NCI-H1048 (cell line): ENCODE measurements around the gene PLIN5.

Source experiments
- DNase-seq: peaks from one replicate; lab custom pipeline; 2025; lab: John Stamatoyannopoulos, UW

The PLIN5 gene

DNA sequence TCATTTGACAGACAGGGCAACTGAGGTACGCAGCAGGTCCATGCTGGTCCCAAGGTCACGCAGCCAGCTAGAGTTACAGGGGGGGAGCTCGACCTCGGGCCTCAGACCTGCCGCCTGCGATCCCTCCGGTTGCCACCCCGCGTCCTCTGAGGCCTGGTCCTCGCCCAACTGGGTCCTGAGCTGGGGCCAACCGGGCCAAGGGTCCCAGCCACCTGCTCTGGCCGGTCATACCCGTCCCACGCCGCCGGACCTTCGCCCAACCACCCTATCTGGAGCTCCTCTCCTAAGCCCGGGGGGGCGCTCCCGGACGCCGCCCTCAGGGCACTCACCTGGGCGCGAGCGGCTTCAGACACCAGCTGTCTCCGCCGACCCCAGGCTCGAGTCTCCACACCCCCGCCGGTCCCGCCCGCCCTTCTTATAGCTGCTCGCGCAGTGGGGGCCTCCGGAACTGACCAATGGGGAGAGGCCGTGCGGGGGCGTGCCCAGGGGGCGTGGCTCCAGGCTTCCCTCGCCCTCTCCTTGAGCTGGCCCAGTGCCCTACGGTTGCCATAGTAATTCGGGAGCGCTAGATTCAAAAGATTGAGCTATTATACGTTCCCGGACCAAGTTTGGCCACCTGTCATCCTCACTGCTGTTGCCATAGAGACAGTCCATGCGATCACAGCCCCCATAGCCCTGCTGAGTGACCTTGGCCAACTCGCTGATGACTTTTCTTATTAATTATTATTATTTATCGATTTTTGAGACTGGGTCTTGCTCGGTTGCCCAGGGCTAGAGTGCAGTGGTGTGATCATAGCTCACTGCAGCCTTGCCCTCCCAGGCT lies at the start of gene PLIN5:
TSS of gene PLIN5 (minus strand) at position 389 of the 823 bp plus-strand sequence. CDS start 1,150 bp downstream, outside the sequence.
- peak; percentile 70 for DNase-seq

DNA sequence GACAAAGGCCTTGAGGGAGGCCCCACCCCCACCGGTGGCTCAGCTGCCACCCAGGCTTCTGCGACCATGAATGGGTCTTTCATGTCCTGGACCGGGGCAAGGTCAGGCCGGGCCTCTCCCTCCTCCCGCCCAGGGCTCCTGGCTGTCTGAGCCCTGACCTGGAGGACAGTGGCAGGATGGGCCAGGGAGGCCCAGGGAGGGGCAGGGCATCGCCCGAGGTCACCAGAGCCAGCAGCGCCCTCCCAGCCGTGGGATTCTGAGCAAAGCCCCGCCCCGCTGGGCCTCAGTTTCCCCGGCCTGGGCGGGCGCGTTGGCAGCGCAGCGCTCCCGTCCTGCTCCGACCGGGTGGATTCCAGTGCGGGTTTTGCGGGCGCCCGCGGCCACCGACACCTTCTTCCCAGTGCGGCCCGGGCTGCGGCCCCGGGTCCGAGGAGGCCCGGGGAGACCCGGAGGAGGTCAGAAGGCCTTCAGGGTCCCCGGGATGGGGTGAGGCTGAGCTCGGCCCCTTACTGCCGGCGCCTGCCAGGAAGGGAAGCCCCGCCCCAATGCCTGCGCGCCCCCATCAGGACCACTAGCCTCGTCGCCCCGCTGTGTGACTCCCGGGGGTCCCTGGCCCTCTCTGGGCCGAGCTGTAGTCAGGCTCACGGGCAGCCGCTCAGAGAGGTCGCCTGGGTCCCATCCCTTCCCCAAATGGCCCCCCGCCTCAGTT lies 49.1 kb upstream of the PLIN5 start:
- DNase-seq = no peak

DNA sequence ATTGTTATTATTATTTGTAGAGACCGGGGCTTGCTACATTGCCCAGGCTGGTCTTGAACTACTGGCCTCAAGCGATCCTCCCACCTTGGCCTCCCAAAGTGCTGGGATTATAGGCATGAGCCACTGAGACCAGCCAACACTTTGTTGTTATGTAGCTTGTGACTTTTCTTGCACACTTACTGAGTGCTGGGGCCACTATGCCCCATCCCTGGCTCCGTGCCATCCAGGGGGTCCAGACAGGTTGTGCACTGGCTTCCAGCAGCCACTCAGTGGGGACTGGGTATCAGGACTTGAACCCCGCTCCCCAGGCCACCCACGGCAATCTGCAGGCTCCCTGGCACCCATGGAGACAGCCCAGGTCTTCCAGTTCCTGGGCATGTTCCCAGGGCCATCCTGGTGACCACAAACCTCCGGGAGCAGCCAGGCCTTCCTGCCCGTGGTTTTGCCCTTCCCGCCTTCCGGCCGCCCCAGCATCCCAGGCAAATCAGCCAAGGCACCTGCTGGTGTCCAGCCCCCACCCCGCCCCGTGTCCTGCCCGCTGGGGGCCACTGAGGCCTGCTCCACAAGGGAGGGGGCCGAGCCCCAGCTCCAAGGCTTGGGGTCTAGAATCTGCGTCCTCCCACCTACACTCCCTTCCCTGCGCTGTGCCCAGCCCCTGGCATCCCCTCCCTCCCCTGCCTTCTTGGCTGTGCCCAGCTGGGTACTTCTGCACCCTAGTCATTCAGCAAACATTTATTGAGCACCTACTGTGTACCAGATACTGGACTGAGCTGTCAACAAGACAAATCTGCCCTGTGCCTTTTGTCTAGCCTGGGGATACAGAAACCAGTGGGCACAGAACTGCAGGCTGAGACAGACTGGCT lies 48.2 kb upstream of the PLIN5 start:
- no peak for DNase-seq

DNA sequence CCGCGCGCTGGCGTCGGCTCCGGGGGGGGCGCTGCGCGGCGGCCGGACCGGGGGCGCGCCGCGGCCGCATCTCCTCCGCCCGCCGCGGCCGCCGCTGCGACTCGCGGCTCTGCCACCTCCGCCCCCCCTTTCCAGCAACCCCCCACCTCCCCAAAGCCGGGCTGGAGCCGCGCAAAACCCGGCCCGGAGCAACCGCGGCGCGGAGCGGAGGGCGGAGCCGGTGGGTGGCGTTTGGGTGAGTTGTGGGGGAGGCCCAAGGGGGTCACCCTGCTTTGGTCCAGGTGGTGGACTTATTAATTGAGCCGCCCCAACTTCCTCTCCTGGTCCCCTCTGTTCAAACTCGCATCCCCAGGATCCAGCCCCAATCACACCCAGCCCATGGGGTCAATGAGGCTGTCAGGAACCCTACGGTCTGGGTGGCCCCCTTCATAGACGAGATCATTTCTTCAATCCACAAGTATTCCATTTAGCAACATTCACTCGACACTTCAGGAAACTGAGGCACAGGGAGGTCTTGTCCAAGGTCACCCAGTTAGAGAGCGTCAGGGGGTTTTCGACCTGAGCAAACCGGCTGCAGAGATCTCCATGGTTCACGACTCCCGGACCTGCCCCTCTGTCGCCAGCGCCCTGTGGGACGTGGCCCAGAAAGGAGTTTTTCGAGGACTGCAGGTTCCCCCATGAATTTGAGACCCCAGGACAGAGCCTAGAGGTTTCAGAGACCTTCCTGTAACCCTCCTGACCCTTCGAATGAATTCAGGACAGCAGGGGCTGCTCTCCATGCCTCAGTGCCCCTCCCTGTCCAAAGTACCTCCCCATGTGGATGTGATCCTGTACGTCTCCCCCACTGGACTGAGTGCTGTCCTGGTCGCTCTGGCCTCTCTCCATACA lies 46.9 kb upstream of the PLIN5 start:
- DNase-seq = no peak

DNA sequence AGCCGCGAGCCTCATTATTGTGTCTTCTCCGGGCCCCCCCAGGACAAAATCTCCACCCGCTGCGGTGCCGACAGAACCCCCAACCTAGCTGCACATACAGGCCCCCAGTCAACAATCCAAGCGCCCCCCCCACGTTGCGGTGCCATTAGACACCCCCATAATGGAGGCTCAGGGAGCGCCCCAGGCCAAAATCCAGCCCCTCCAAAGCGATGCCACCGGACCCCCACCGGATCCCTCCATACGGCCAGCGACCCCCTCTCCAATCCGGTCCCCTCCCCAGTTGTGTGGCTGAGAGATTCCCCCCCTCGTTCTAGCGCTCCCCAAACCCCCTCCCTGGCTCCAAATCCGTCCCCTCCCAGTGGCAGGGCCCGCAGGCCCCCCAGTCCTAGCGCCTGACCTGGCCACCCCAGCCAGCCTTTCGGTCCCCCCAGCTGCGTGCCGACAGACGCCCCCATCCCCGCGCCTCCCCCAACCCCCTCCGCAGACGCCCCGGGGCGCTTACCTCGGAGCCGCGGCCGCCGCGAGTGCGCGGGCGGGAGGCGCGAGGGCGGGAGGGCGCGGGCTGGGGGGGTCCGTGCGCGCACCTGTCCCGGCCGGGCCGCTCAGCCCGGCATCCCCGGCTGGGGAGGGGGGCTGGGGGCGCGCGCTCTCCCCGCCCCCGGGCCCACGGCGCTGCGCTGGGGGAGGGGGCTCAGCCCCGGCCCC lies 46.1 kb upstream of the PLIN5 start:
- DNase-seq = no peak

DNA sequence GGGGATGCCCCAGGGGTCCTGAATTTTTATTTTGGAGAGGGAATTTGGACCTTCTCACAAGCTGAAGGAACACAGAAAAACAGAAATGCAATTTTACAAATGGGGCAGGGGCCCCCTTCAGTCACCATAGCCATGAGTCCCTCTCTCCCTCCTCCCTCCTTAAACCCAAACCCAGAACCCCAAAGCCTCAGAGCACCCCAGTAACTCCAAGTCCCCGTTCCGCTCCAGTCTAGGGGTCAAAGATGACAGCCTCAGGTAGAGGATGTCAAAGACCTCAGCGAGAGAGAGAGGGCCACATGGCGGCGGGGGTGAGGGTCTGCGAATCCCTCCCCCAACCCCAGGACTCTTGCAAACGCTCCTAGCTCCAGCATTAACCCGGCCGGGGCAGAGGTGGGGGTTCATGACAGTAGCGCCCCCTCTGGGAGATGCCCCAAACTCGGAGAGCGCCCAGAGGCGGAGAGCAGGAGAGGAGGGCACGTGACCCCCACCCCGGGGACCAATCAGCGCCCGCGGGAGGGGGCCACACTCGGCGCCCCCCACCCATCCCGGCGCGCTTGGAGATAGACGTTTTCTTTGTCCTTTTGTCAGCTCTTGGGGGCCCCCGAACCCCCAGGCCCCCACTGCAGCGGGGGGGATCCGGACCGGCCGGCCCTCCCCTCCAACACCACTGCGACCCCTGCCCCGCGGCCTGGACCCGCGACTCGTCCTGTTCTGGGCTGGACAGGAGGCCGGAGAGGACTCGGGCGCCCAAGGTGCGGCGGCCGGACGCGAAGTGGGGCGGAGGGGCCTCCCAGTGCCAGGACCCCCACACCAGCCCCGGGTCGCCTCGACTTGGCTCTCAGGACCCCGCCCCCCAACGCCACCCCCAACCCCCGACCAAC lies 45.2 kb upstream of the PLIN5 start:
- no peak for DNase-seq

GRCh38 chr19:4579389-4579788 lies 44.4 kb upstream of the PLIN5 start:
- no peak for DNase-seq

DNA sequence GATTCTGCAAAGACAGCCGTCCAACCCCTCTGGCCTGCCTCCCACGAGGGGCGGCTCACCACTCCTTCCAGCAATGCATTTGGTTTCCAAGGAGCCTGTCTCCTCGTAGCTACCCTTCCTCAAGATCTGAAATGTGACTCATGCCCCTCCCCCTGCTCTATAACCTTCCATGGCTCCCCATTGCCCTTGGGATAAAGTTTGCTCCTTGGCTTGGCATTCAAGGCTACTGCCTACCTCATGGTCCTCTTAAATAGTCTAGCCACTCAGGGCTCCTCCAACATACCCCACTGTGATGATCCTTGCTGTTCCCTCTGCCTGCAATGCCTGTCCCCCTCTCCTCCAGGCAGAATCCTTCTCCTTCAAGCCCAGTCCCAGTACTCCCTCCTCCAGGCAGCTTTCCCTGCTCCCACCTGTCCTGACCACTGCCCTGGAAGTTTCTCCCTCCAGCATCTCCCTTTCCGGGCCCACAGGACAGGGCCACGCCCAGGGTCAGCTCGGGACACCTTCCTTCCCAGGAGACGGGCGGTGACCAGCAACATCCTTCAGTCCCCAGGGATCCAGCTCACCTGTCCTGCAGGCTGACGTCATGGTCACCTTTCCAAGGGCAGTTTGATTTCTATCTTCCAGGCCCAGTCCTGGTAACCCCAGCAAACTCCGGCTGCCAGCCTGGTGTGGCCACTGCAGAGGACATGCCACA lies 43.7 kb upstream of the PLIN5 start:
- DNase-seq = no peak

- DNase-seq = no peak
These were observed 42.2 kb upstream of the PLIN5 start for GRCh38 chr19:4577020-4577782.

GRCh38 chr19:4576016-4576933 lies 41.3 kb upstream of the PLIN5 start:
- DNase-seq = no peak

- no peak for DNase-seq
These were observed 40.4 kb upstream of the PLIN5 start for GRCh38 chr19:4575267-4576015.

GRCh38 chr19:4573682-4574081 lies 38.7 kb upstream of the PLIN5 start:
- no peak for DNase-seq

GRCh38 chr19:4571305-4571917 lies 36.4 kb upstream of the PLIN5 start:
- no peak for DNase-seq

DNA sequence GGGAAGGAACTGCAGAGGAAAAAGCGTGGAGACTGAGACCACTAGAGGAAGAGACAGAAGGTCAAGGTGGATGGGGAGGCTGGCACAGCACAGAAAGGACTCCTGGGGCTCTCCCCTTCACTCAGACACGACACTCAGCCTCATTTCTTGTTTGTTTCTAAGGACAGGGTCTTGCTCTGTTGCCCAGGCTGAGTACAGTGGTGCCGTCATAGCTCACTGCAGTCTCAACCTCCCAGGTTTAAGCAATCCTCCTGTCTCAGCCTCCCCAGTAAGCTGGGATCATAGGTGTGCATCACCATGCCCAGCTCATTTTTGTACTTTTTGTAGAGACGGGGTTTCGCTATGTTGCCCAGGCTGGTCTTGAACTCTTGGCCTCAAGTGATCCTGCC lies 35.9 kb upstream of the PLIN5 start:
- DNase-seq = no peak

GRCh38 chr19:4570402-4570801 lies 35.4 kb upstream of the PLIN5 start:
- no peak for DNase-seq

GRCh38 chr19:4568886-4569285 lies 33.9 kb upstream of the PLIN5 start:
- DNase-seq = no peak
